Measurements from ENCODE around the gene MT1M. TPM values are rescaled to one million over a fixed set of nuclear protein-coding genes. Genes with fewer than 3 reads are reported as not detected.

The MT1M gene
- total RNA-seq, 4 donors from 2014 or later, result 38.5 to 103 (median 53.2) TPM

GRCh38 chr16:56677474-56677873 is 45.0 kb downstream of the MT1M start:
- Histone ChIP-seq H3K9me3 (no peaks in the 10 kb centered on the region), H3K36me3 (no peaks in the 10 kb centered on the region), H3K4me3 (no peak overlapping the region), H3K27ac (no peak overlapping the region), H3K4me1 (peaks cover 0 to 16% (median 5%) of the 10 kb centered on the region in 4 donors), H3K27me3 (peaks cover 0 to 40% of the 10 kb centered on the region in 2 donors)
- WGBS, 2 donors, result 76 to 81% methylated on average over 3 of the region's 3 CpGs
- DNase-seq (ENCODE audit: low spot score in 2 of 2), result no peak
- TF ChIP-seq CTCF (IDR thresholded peaks at IDR 0.05) (no peak), EP300 (IDR thresholded peaks at IDR 0.05) (no peak), POLR2A (IDR thresholded peaks at IDR 0.05) (no peak)

GRCh38 chr16:56679078-56679730 is 46.7 kb downstream of the MT1M start:
- Histone ChIP-seq H3K4me1 (peaks cover 0 to 34% (median 10%) of the 10 kb centered on the region in 4 donors), H3K4me3 (no peak overlapping the region), H3K27me3 (peaks cover 0 to 22% of the 10 kb centered on the region in 2 donors), H3K36me3 (no peaks in the 10 kb centered on the region), H3K9me3 (no peaks in the 10 kb centered on the region), H3K27ac (no peak overlapping the region)
- no peak for DNase-seq (ENCODE audit: low spot score in 2 of 2)
- TF ChIP-seq CTCF (IDR thresholded peaks at IDR 0.05) (no peak), EP300 (IDR thresholded peaks at IDR 0.05) (no peak), POLR2A (IDR thresholded peaks at IDR 0.05) (no peak)
- 93% methylated on average over 3 of the region's 3 CpGs for WGBS, 2 donors

- no peak overlapping the region for H3K27ac ChIP-seq
- H3K9me3 ChIP-seq, result no peaks in the 10 kb centered on the region
- 52 to 64% methylated on average over 6 of the region's 6 CpGs for WGBS, 2 donors
- no peaks in the 10 kb centered on the region for H3K36me3 ChIP-seq
- H3K27me3 ChIP-seq, result peaks cover 0 to 19% of the 10 kb centered on the region in 2 donors
- no peak overlapping the region for H3K4me3 ChIP-seq
- H3K4me1 ChIP-seq, result peaks cover 0 to 40% (median 10%) of the 10 kb centered on the region in 4 donors
- no peak for DNase-seq (ENCODE audit: low spot score in 2 of 2)
- no peak for TF ChIP-seq EP300 (IDR thresholded peaks at IDR 0.05)
- no peak for TF ChIP-seq CTCF (IDR thresholded peaks at IDR 0.05)
- no peak for TF ChIP-seq POLR2A (IDR thresholded peaks at IDR 0.05)
Measured at GRCh38 chr16:56679818-56680217, 47.4 kb downstream of the MT1M start.

GRCh38 chr16:56681939-56682702 is 49.7 kb downstream of the MT1M start, which contains the start of gene MT1X:
TSS of gene MT1X (plus strand) at chr16:56682470. CDS start at chr16:56682541, 71 bp downstream.
- 1 to 2% methylated on average over 47 to 49 of the region's 49 CpGs for WGBS, 2 donors
- TF ChIP-seq EP300 (IDR thresholded peaks at IDR 0.05), result peak; percentile 77 to 99
- TF ChIP-seq POLR2A (IDR thresholded peaks at IDR 0.05), result peak; percentile 94
- TF ChIP-seq CTCF (IDR thresholded peaks at IDR 0.05), result peak in 1 of 5 experiments; percentile 24

More at GRCh38 chr16:56681939-56682702, 49.7 kb downstream of the MT1M start, which contains the start of gene MT1X:
- DNase-seq (ENCODE audit: low spot score in 2 of 2), result peak; percentile 87 to 88
- peaks cover 0 to 33% (median 5%) of the 10 kb centered on the region in 4 donors for H3K4me1 ChIP-seq
- peaks cover 0 to 16% (median 0%) of the 10 kb centered on the region in 3 donors for H3K36me3 ChIP-seq
- H3K4me3 ChIP-seq, result peak within 1 kb of the TSS; percentile 33 to 74 (median 58)
- peak within 1 kb of the TSS; percentile 15 to 87 (median 78) for H3K27ac ChIP-seq
- no peaks in the 10 kb centered on the region for H3K27me3 ChIP-seq
- peaks cover 0 to 6% (median 0%) of the 10 kb centered on the region in 4 donors for H3K9me3 ChIP-seq

Measured in tibial nerve (tissue), 4 donors.